ENCODE measurements around the gene MRM3. TPM values are rescaled to one million over a fixed set of nuclear protein-coding genes. Genes with fewer than 3 reads are reported as not detected.

Gene MRM3
- total RNA-seq, 2 experiments from 2014 or later, result 18.3 to 21.5 TPM

- POLR2A ChIA-PET, result interaction anchor here (0.6 to 2.5 kb wide), 3 partner anchors 13 to 202 kb away, joined by 4 to 7 read pairs (median 5); partner anchors contain the start of genes GLOD4, MRM3 and TIMM22
- no peaks in the 10 kb centered on the region for H3K27me3 Mint-ChIP-seq
Observed at GRCh38 chr17:794876-795275, 12.7 kb downstream of the MRM3 start.

DNA sequence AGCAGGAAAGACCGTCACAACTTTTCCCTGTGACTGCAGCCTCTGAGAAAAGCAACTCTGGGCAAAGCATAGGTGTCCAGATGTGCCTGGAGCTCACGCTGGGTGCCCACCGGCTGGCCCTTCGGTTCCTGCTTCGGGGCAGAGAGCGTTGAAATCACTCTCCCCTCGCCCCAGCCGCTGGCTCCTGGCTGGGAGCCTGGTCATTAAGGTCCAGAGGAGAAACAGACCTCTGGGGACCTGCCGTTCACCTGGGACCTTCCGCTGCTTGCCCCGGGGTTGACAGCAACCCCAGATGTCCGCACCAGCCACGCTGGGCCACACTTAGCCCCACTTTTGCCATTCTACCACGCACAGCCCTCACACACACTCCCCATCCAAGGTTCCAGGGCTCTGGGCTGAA lies 13.1 kb downstream of the MRM3 start:
- peaks cover 8% of the 10 kb centered on the region for H3K36me3 Mint-ChIP-seq
- no peaks in the 10 kb centered on the region for H3K9me3 Mint-ChIP-seq
- POLR2A ChIA-PET, result interaction anchor here (0.6 to 2.5 kb wide), 3 partner anchors 13 to 201 kb away, joined by 4 to 7 read pairs (median 5); partner anchors contain the start of genes GLOD4, MRM3 and TIMM22
- DNase-seq (no peak), ATAC-seq (ENCODE audit: low read depth) (no peak)
- no peak overlapping the region for H3K4me3 Mint-ChIP-seq
- H3K27ac Mint-ChIP-seq, result no peak overlapping the region
- H3K27me3 Mint-ChIP-seq, result no peaks in the 10 kb centered on the region
- peaks cover 2% of the 10 kb centered on the region for H3K4me1 Mint-ChIP-seq

More at GRCh38 chr17:794876-795275, 12.7 kb downstream of the MRM3 start:
- no peak overlapping the region for H3K4me3 Mint-ChIP-seq
- H3K36me3 Mint-ChIP-seq, result peaks cover 8% of the 10 kb centered on the region
- DNase-seq (peak; percentile 66), ATAC-seq (ENCODE audit: low read depth) (peak; percentile 82)
- H3K27ac Mint-ChIP-seq, result no peak overlapping the region
- H3K9me3 Mint-ChIP-seq, result no peaks in the 10 kb centered on the region
- H3K4me1 Mint-ChIP-seq, result peaks cover 2% of the 10 kb centered on the region

DNA sequence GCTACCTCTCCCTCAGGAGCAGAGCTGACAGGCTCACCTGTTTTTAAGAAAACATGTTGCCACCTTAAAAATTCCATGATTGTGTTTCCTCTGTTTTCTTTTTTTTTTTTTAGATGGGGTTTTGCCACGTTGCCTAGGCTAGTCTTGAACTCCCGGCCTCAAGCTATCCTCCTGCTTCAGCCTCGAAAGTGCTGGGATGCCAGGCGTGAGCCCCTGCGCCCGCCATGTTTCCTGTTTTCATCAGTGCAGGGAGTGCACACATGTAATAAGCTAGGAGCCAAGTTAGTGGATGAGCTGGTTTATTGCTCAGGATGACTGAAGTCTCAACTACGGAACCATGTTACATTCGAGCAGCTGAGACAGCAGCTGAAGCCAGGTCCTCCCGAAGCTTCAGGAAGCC lies 13.6 kb downstream of the MRM3 start:
- Mint-ChIP-seq H3K9me3 (no peaks in the 10 kb centered on the region), H3K4me1 (peaks cover 2% of the 10 kb centered on the region), H3K27ac (no peak overlapping the region), H3K27me3 (no peaks in the 10 kb centered on the region), H3K36me3 (peaks cover 8% of the 10 kb centered on the region), H3K4me3 (no peak overlapping the region)
- POLR2A ChIA-PET, result interaction anchor here (2.3 to 2.5 kb wide), 2 partner anchors 14 to 201 kb away, joined by 5 to 7 read pairs; partner anchors contain the start of genes GLOD4, MRM3 and TIMM22
- DNase-seq, result no peak
- ATAC-seq (ENCODE audit: low read depth), result no peak

DNA sequence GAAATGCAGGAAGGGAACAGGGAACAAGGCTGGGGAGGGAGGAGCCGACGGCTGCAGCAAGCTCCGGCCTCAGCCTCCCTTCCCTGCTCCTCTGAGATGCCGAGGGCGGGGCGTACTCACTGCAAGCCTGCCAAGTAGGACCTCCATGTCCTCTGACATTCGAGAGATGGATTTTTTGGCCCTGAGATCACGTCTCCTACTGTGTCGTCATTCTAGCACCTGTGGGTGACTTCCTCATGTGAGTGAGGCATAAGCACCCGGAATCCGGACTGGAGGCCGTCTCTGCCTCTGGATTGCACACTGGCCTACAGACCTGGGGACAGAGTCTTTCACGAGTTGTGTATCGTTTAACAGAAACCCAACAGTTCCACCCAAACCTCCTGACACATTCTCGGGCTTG lies 14.5 kb downstream of the MRM3 start:
- POLR2A ChIA-PET, result interaction anchor here (2.3 kb wide), 1 partner anchor 15 kb away, joined by 5 read pairs; the partner anchor contains the start of genes GLOD4 and MRM3
- no peak overlapping the region for H3K4me3 Mint-ChIP-seq

DNA sequence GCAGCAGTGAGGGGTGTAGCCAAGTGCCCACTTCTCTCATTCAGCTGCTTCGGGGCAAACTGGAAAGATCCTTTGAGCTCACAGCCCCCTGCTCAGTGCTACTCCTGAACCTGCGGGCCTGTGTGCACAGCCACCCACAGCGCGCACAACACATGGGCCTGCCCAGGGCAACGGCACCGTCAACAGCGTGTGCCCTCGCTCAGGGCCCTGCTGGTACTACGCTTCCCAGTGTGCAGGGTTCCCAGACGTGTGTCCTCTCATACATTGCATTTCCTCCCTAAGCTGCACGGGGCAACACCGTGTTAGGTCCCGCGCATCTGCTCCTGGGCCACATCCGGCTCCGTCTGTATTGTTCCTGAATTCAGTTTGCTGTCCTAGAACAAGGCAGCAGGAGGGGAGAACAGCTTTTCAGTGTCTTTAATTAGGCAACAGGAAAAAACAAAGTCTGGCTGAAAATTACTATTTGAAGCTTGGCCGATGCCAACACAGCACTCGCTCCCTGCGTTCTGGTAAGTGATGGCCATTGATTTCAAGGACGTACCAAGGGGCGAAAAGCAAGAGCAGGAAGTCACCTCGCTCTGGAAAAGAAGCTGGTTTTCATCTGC lies 15.2 kb downstream of the MRM3 start:
- no peak for ATAC-seq (ENCODE audit: low read depth)
- DNase-seq, result no peak
- Mint-ChIP-seq H3K9me3 (no peaks in the 10 kb centered on the region), H3K4me3 (no peak overlapping the region), H3K4me1 (peaks cover 2% of the 10 kb centered on the region), H3K27me3 (no peaks in the 10 kb centered on the region), H3K27ac (no peak overlapping the region), H3K36me3 (no peaks in the 10 kb centered on the region)
- POLR2A ChIA-PET, result no interaction called here

More for the DNA sequence above, 14.5 kb downstream of the MRM3 start:
- no peaks in the 10 kb centered on the region for H3K9me3 Mint-ChIP-seq
- ATAC-seq (ENCODE audit: low read depth) (no peak), DNase-seq (no peak)
- H3K4me1 Mint-ChIP-seq, result peaks cover 2% of the 10 kb centered on the region
- H3K27ac Mint-ChIP-seq, result no peak overlapping the region
- H3K27me3 Mint-ChIP-seq, result no peaks in the 10 kb centered on the region
- H3K36me3 Mint-ChIP-seq, result peaks cover under 1% of the 10 kb centered on the region

- no peak overlapping the region for H3K4me3 Mint-ChIP-seq
- no peaks in the 10 kb centered on the region for H3K9me3 Mint-ChIP-seq
- H3K27me3 Mint-ChIP-seq, result no peaks in the 10 kb centered on the region
- DNase-seq, result no peak
- H3K27ac Mint-ChIP-seq, result no peak overlapping the region
- no peaks in the 10 kb centered on the region for H3K36me3 Mint-ChIP-seq
- POLR2A ChIA-PET, result no interaction called here
- peaks cover 2% of the 10 kb centered on the region for H3K4me1 Mint-ChIP-seq
- no peak for ATAC-seq (ENCODE audit: low read depth)
Observed at GRCh38 chr17:798246-798645, 16.1 kb downstream of the MRM3 start.

GRCh38 chr17:799261-799660 lies 17.1 kb downstream of the MRM3 start:
- Mint-ChIP-seq H3K27ac (no peak overlapping the region), H3K27me3 (no peaks in the 10 kb centered on the region), H3K9me3 (no peaks in the 10 kb centered on the region), H3K4me1 (peaks cover 2% of the 10 kb centered on the region), H3K4me3 (no peak overlapping the region), H3K36me3 (no peaks in the 10 kb centered on the region)
- no peak for DNase-seq
- POLR2A ChIA-PET, result no interaction called here
- ATAC-seq (ENCODE audit: low read depth), result no peak

DNA sequence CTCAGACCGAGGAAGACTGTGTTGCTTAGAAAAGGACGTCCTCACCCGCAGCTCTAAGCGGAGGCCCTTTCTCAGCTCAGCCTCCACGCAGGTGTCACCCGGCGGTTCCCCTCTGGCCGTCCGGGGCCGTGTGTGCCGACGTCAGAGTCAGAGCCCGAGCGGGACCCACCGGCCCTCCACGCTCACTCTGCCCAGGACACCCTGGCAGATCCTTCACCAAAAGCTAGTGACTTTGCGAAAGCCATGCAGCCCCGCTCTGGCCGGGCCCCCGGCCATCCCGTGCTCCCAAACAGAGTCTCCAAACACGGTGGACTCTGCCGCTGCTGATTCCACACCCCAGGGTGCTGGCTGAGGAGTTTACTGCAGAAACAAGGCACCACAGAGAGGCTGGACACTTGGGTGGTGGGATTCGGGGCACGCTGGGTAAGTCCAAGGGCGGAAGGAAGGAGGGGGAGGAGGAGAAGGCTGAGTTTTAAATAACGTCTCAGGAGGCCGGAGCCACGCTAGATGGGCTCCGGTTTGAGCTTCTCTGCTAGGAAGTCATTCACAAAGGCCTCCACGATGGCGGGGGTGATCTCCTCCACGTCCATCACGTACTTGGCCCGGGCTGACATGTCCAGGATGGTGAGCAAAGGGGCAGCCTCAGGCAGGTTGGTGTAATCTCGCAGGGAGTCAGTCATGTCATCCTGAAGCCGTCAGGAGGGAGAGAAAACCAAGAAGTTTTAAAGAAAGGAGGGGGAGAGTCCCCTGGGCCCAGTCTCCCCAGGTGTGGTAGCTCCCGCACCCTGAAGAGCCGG lies 18.5 kb downstream of the MRM3 start:
- H3K9me3 Mint-ChIP-seq, result no peaks in the 10 kb centered on the region
- no peak overlapping the region for H3K27ac Mint-ChIP-seq
- H3K27me3 Mint-ChIP-seq, result no peaks in the 10 kb centered on the region
- no peaks in the 10 kb centered on the region for H3K4me1 Mint-ChIP-seq
- H3K4me3 Mint-ChIP-seq, result no peak overlapping the region
- ATAC-seq (ENCODE audit: low read depth) (no peak), DNase-seq (no peak)
- POLR2A ChIA-PET, result no interaction called here
- no peaks in the 10 kb centered on the region for H3K36me3 Mint-ChIP-seq

- Mint-ChIP-seq H3K27me3 (no peaks in the 10 kb centered on the region), H3K4me3 (no peak overlapping the region), H3K9me3 (no peaks in the 10 kb centered on the region), H3K36me3 (no peaks in the 10 kb centered on the region), H3K4me1 (no peaks in the 10 kb centered on the region), H3K27ac (no peak overlapping the region)
- POLR2A ChIA-PET, result no interaction called here
- no peak for DNase-seq
- no peak for ATAC-seq (ENCODE audit: low read depth)
Observed at GRCh38 chr17:801660-802059, 19.5 kb downstream of the MRM3 start.

GRCh38 chr17:802481-802880 lies 20.3 kb downstream of the MRM3 start:
- POLR2A ChIA-PET, result no interaction called here
- H3K36me3 Mint-ChIP-seq, result no peaks in the 10 kb centered on the region
- H3K4me3 Mint-ChIP-seq, result no peak overlapping the region
- H3K27me3 Mint-ChIP-seq, result no peaks in the 10 kb centered on the region
- H3K9me3 Mint-ChIP-seq, result no peaks in the 10 kb centered on the region
- DNase-seq (no peak), ATAC-seq (ENCODE audit: low read depth) (no peak)
- H3K27ac Mint-ChIP-seq, result no peak overlapping the region
- no peaks in the 10 kb centered on the region for H3K4me1 Mint-ChIP-seq

DNA sequence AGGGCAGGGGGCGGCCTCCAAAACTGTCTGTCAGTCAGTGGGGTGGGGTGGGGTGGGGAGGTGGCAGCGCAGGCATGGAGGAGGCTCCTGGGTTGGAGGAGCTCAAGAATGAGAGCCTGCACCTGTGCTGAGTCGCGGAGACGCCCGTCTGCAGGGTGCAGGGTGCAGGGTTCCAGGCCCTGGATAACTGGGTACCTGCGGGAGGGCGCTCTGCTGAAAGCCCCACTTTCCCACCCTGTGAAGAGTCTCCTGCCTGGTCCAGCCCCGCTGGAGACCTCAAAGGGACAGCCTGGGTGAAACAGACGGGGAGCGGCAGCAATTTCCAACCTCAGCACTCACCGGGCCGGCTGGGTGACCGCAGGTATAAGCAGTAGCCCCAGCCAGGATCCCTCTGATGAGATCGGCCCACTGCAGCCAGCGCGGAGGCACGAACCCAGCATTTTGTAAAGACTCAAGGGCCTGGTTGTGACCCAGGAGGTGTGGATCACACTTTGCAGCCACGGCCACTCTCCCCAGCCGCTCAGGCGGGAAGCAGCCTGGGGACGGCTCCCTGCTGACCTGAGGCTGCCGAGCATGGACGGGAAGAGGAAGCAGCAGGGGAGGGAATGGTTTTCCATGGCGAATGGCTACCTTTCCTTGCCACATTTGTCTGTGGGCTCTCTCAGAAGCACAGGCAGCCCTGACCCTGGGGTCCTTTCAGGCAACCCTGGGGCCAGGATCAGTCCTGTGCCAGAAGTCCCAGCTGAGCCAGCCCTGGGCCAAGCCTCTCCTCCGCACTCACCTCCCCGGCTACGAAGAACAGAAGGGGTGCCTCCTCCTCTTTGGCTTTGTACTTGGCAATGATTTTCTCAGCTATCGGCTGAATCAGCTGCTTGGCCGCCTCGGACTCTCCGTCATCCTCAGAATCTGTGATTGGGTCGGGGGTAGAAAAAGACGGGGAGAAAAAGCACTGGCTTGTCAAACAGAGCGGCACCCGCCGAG lies 21.0 kb downstream of the MRM3 start:
- H3K27ac Mint-ChIP-seq, result no peak overlapping the region
- no peaks in the 10 kb centered on the region for H3K4me1 Mint-ChIP-seq
- POLR2A ChIA-PET, result no interaction called here
- ATAC-seq (ENCODE audit: low read depth) (no peak), DNase-seq (no peak)
- no peak overlapping the region for H3K4me3 Mint-ChIP-seq
- H3K9me3 Mint-ChIP-seq, result no peaks in the 10 kb centered on the region
- no peaks in the 10 kb centered on the region for H3K36me3 Mint-ChIP-seq
- H3K27me3 Mint-ChIP-seq, result no peaks in the 10 kb centered on the region

DNA sequence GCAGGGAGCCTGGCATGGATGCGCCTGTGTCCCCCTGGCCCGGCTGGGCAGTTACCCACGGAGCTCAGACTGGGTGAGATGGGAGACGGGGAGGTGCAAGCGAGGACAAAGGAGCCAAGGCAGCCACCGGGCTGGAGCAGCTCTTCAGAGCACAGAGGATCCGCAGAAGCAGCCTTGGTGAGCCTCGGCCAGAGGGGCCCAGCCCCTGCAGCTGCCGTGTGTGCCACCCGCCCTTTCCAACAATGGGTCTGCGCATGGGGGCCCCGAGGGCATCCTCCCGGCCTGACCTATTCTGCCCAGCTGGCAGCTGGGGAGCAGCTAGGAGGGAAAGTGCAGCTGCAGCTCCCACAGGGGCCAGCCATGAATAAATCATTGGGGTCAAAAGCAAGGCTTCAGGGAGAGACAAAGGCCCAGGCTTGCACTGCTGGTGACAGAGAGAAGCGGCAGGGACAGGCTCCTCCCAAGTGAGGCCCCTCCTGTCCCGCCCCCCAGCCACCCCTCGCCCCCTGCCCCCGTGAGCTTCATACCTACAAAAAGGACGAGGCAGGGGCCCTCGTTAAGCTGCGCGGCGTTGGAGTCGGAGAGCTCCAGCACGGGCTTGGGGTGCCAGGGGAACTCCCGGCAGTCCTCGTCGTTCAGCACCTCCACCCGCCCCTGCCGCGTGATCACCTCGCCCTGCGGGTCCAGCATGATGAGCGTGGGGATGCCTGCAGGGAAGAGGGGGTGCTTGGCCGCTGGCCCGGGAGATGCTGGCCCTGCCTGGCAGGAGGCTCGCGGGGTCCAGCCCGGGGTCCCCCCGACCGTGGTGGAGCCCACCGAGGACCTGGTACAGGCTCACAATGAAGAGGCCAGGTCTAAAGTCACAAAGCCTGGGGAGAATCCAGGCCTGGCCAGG lies 22.6 kb downstream of the MRM3 start:
- no peak overlapping the region for H3K4me3 Mint-ChIP-seq
- ATAC-seq (ENCODE audit: low read depth), result no peak
- H3K9me3 Mint-ChIP-seq, result no peaks in the 10 kb centered on the region
- no peaks in the 10 kb centered on the region for H3K27me3 Mint-ChIP-seq
- no peaks in the 10 kb centered on the region for H3K4me1 Mint-ChIP-seq
- no peaks in the 10 kb centered on the region for H3K36me3 Mint-ChIP-seq
- no peak overlapping the region for H3K27ac Mint-ChIP-seq
- POLR2A ChIA-PET, result no interaction called here
- DNase-seq, result no peak

All from activated naive CD8-positive, alpha-beta T cell treated with anti-CD3 and anti-CD28 coated beads, Interleukin-2, amount 10 ng/mL, durations not matched to agents 7 days and 5 days (primary cell).